Retinal pigment epithelial cell (primary cell): Measurements from ENCODE around the gene CNKSR3.

Source experiments
- DNase-seq: peaks from one replicate; pipeline ENCODE4 v3.0.0-alpha.2; 2010; ENCODE audit warnings: low read depth
- H3K4me3 ChIP-seq: 2 replicates; pipeline ENCODE4 v1.5.1; 2011; ENCODE audit warnings: mild to moderate bottlenecking, low read length, control low read depth, moderate library complexity
- CTCF ChIP-seq: conservative IDR thresholded peaks from 2 replicates; pipeline ENCODE4 v1.5.1; 2011; ENCODE audit warnings: low read depth, low read length, control low read depth, inconsistent platforms

CNKSR3 gene

GRCh38 chr6:154367336-154367735, 143.1 kb downstream of the CNKSR3 start:
- no peak overlapping the region for H3K4me3 ChIP-seq
- DNase-seq, result no peak
- no peak for TF ChIP-seq CTCF

- H3K4me3 ChIP-seq, result no peak overlapping the region
- no peak for TF ChIP-seq CTCF
- DNase-seq, result no peak
Observed at GRCh38 chr6:154363821-154364220, 146.7 kb downstream of the CNKSR3 start.

GRCh38 chr6:154361476-154361875, 149.0 kb downstream of the CNKSR3 start:
- no peak for TF ChIP-seq CTCF
- no peak for DNase-seq
- H3K4me3 ChIP-seq, result no peak overlapping the region

GRCh38 chr6:154360476-154360875, 150.0 kb downstream of the CNKSR3 start:
- no peak for TF ChIP-seq CTCF
- H3K4me3 ChIP-seq, result no peak overlapping the region
- no peak for DNase-seq

- TF ChIP-seq CTCF, result no peak
- no peak for DNase-seq
- H3K4me3 ChIP-seq, result no peak overlapping the region
Observed at GRCh38 chr6:154359679-154360078, 150.8 kb downstream of the CNKSR3 start.

- TF ChIP-seq CTCF, result no peak
- H3K4me3 ChIP-seq, result peak overlapping the region; percentile 26
- no peak for DNase-seq
Observed at GRCh38 chr6:154359161-154359574, 151.3 kb downstream of the CNKSR3 start.

- H3K4me3 ChIP-seq, result no peak overlapping the region
- TF ChIP-seq CTCF, result no peak
- no peak for DNase-seq
Observed at GRCh38 chr6:154358019-154358545, 152.4 kb downstream of the CNKSR3 start.
